SU-DHL-6 (cell line): ENCODE measurements around the gene TOMM7.
A peak's percentile ranks its signal among the peaks of the same experiment; 100 is the strongest.
"Not testable (repeated sequence)": the region's sequence is repeated elsewhere in the genome, so short reads cannot be mapped to it uniquely, and the experiment has no call there.

Experiments
- H2AFZ ChIP-seq: fragments of 200-600 bp; sonication (generic); 2 replicates; pipeline ENCODE4 v1.6.1; 2014; ENCODE audit warnings: low read depth, mild to moderate bottlenecking, moderate library complexity, mixed read lengths, antibody characterized with exemption, low read length; ENCODE audit not compliant: severe bottlenecking
- H3F3A ChIP-seq: fragments of 200-600 bp; shearing (Covaris generic); 2 replicates; pipeline ENCODE4 v1.6.0; 2016; ENCODE audit warnings: antibody characterized with exemption, mild to moderate bottlenecking; ENCODE audit not compliant: insufficient read depth
- H3K27ac ChIP-seq: fragments of 200-600 bp; sonication (generic); 2 replicates; pipeline ENCODE4 v1.5.1; 2016; ENCODE audit warnings: low read depth, mild to moderate bottlenecking, low read length, moderate library complexity, mixed read lengths
- H3K27me3 ChIP-seq: fragments of 200-600 bp; sonication (generic), shearing (Covaris generic); 2 replicates; pipeline ENCODE4 v1.6.0; 2014; ENCODE audit warnings: mild to moderate bottlenecking, low read length
- H3K36me3 ChIP-seq: fragments of 200-600 bp; sonication (generic); 2 replicates; pipeline ENCODE4 v1.6.1; 2014; ENCODE audit warnings: mild to moderate bottlenecking, low read length, mixed read lengths
- H3K4me2 ChIP-seq: fragments of 300-600, 200-600 bp; shearing (Covaris generic), sonication (generic); 2 replicates; pipeline ENCODE4 v1.6.0; 2014; ENCODE audit warnings: low read length, low read depth, mild to moderate bottlenecking; ENCODE audit not compliant: poor library complexity, severe bottlenecking
- H3K4me3 ChIP-seq: fragments of 200-600 bp; sonication (generic); 2 replicates; pipeline ENCODE4 v1.5.1; 2014; ENCODE audit warnings: antibody characterized with exemption, low read length, mild to moderate bottlenecking, mixed read lengths; ENCODE audit not compliant: insufficient read depth, poor library complexity, severe bottlenecking
- H3K79me2 ChIP-seq: fragments of 200-600 bp; sonication (generic); 2 replicates; pipeline ENCODE4 v1.6.1; 2014; ENCODE audit warnings: mild to moderate bottlenecking, low read length, moderate library complexity; ENCODE audit not compliant: insufficient read depth
- H3K9ac ChIP-seq: fragments of 200-600 bp; sonication (generic); 2 replicates; pipeline ENCODE4 v1.7.0; 2014; ENCODE audit warnings: mild to moderate bottlenecking, low read length
- H3K9me2 ChIP-seq: fragments of 200-600 bp; sonication (generic); replicated peaks from 2 replicates; pipeline ENCODE4 v1.6.1; 2014; ENCODE audit warnings: low read length; ENCODE audit not compliant: insufficient read depth
- H3K9me3 ChIP-seq: fragments of 200-600 bp; sonication (generic); 2 replicates; pipeline ENCODE4 v1.6.1; 2014; ENCODE audit warnings: low read length, mixed read lengths; ENCODE audit not compliant: insufficient read depth
- H4K20me1 ChIP-seq: fragments of 200-600 bp; sonication (generic); 2 replicates; pipeline ENCODE4 v1.6.1; 2014; ENCODE audit warnings: low read depth, mild to moderate bottlenecking, antibody characterized with exemption, low read length, moderate library complexity, mixed read lengths
- CTCF ChIP-seq: fragments of 200-600 bp; sonication (generic); IDR thresholded peaks from one replicate; pipeline ENCODE4 v1.5.1; 2017; ENCODE audit warnings: antibody characterized with exemption, mild to moderate bottlenecking, low read length, moderate library complexity; ENCODE audit not compliant: insufficient read depth, poor library complexity, severe bottlenecking
- EZH2phosphoT487 ChIP-seq: fragments of 200-600 bp; sonication (generic), shearing (Covaris generic); conservative IDR thresholded peaks from 2 replicates; pipeline ENCODE4 v1.6.1; 2018; ENCODE audit warnings: mild to moderate bottlenecking, antibody characterized with exemption, low read length, moderate library complexity, mixed read lengths

Gene TOMM7

GRCh38 chr7:22783421-22783820, 39.2 kb downstream of the TOMM7 start:
- no peak for TF ChIP-seq EZH2phosphoT487
- no peak for TF ChIP-seq CTCF
- no peaks in the 10 kb centered on the region for H3K9me3 ChIP-seq
- no peaks in the 10 kb centered on the region for H3K9me2 ChIP-seq
- H3K27me3 ChIP-seq, result no peaks in the 10 kb centered on the region
- no peak overlapping the region for H3K9ac ChIP-seq
- H2AFZ ChIP-seq, result no peak overlapping the region
- no peaks in the 10 kb centered on the region for H3K36me3 ChIP-seq
- H3K4me3 ChIP-seq, result no peak overlapping the region
- H3F3A ChIP-seq, result no peaks in the 10 kb centered on the region
- H4K20me1 ChIP-seq, result no peaks in the 10 kb centered on the region
- H3K27ac ChIP-seq, result no peak overlapping the region
- no peak overlapping the region for H3K4me2 ChIP-seq
- H3K79me2 ChIP-seq, result no peaks in the 10 kb centered on the region

DNA sequence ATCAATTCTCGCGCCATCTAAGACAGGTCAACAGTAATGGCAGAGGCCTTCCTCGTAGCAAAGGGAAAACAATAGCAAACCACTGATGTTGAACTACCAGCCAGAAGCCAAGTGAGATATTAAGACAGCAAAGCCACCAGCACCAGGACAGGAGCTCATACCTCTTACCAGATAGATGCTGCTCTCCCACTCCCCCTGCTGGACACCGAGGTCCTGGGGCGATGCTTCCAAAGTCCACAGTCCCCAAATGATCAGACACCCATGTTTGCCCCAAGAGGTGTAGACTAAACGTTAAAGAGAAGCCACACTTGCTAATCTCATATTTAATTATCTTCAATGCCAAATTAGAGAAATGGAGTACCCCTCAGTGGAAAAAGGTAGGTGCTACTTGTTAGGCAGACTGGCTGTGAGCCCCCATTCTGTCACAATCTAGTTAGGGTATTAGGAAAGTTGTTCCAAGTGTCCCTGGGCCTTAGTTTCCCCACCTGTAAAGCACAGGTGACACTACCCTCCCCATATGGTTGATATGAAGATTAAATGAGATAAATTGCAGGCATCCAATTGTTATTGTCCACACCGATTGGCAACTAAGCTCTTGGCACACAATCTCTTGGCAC, 39.9 kb downstream of the TOMM7 start:
- Histone ChIP-seq H3K27ac (no peak overlapping the region), H3K27me3 (no peaks in the 10 kb centered on the region), H3K79me2 (no peaks in the 10 kb centered on the region), H3K4me2 (no peak overlapping the region), H3K9ac (no peak overlapping the region), H4K20me1 (no peaks in the 10 kb centered on the region), H2AFZ (no peak overlapping the region), H3K9me2 (no peaks in the 10 kb centered on the region), H3K9me3 (no peaks in the 10 kb centered on the region), H3K36me3 (no peaks in the 10 kb centered on the region), H3F3A (no peaks in the 10 kb centered on the region), H3K4me3 (no peak overlapping the region)
- peak; percentile 98 for TF ChIP-seq CTCF
- TF ChIP-seq EZH2phosphoT487, result no peak

DNA sequence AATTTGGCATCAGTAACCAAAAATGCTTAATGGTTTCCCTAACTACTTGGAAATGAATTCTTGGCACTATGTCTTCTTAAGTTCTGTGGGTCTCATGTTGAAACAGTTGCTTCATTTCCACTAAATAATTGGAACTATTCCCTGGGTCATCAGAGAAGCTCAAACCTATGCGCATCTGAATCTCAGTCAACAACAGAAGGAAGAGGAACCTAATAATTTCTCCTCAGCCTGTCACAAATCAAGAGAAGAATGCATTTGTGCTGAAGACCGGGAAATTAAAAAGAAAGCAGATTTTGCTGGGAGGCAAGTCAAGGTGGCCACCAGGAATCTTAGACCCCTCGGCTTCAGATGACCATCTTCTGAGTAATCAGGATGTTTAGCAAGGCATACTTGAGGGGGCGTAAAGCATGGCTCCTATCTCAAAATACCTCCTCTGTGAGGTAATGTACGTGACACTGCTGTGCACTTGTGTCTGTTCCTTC, 41.4 kb downstream of the TOMM7 start:
- no peak overlapping the region for H3K4me3 ChIP-seq
- no peak overlapping the region for H2AFZ ChIP-seq
- no peaks in the 10 kb centered on the region for H3K9me3 ChIP-seq
- no peak for TF ChIP-seq EZH2phosphoT487
- TF ChIP-seq CTCF, result no peak
- H3F3A ChIP-seq, result no peaks in the 10 kb centered on the region
- H3K79me2 ChIP-seq, result no peaks in the 10 kb centered on the region
- no peak overlapping the region for H3K27ac ChIP-seq
- no peak overlapping the region for H3K9ac ChIP-seq
- H3K27me3 ChIP-seq, result no peaks in the 10 kb centered on the region
- H3K36me3 ChIP-seq, result no peaks in the 10 kb centered on the region
- H3K4me2 ChIP-seq, result no peak overlapping the region
- H4K20me1 ChIP-seq, result no peaks in the 10 kb centered on the region
- no peaks in the 10 kb centered on the region for H3K9me2 ChIP-seq

GRCh38 chr7:22779730-22780323, 42.8 kb downstream of the TOMM7 start:
- H3F3A ChIP-seq, H3K9ac ChIP-seq, H3K4me2 ChIP-seq, H3K27me3 ChIP-seq, H3K9me3 ChIP-seq, H3K4me3 ChIP-seq, H4K20me1 ChIP-seq, H3K79me2 ChIP-seq, H3K36me3 ChIP-seq, H2AFZ ChIP-seq, H3K27ac ChIP-seq, H3K9me2 ChIP-seq: not testable (repeated sequence)
